ENCODE measurements around the gene FREM2. TPM values are rescaled to one million over a fixed set of nuclear protein-coding genes. Genes with fewer than 3 reads are reported as not detected.

FREM2 gene
- total RNA-seq, 1 donor from 2014 or later = 2.8 TPM

GRCh38 chr13:38684714-38685113 lies 2.2 kb upstream of the FREM2 start:
- Histone ChIP-seq H3K36me3 (ENCODE audit: insufficient read depth, low read length) (no peaks in the 10 kb centered on the region), H2AFZ (ENCODE audit: low read depth, low read length) (no peak overlapping the region), H3K9ac (ENCODE audit: low read length) (no peak overlapping the region), H3K27ac (ENCODE audit: low read depth, low read length) (no peak overlapping the region), H4K20me1 (ENCODE audit: insufficient read depth, low read length) (no peaks in the 10 kb centered on the region), H3K4me1 (ENCODE audit: insufficient read depth, low read length) (peaks cover 16% of the 10 kb centered on the region), H3K27me3 (ENCODE audit: insufficient read depth, low read length) (peaks cover 18% of the 10 kb centered on the region), H3K9me3 (ENCODE audit: insufficient read depth, low read depth, low read length) (peaks cover 3% of the 10 kb centered on the region), H3K4me3 (ENCODE audit: insufficient read depth, low read depth, low read length) (no peak overlapping the region), H3K79me2 (ENCODE audit: insufficient read depth, low read length) (no peaks in the 10 kb centered on the region), H3K4me2 (ENCODE audit: low read length) (no peak overlapping the region)
- Mint-ChIP-seq H3K36me3 (ENCODE audit: low read depth, unreplicated experiment) (no peaks in the 10 kb centered on the region), H3K27me3 (ENCODE audit: low read depth, unreplicated experiment) (peaks cover 15% of the 10 kb centered on the region), H3K4me3 (ENCODE audit: unreplicated experiment) (no peak overlapping the region), H3K27ac (ENCODE audit: unreplicated experiment) (no peak overlapping the region), H3K4me1 (ENCODE audit: low read depth, unreplicated experiment) (peaks cover 9% of the 10 kb centered on the region), H3K9me3 (ENCODE audit: unreplicated experiment) (no peaks in the 10 kb centered on the region)
- no peak for DNase-seq (ENCODE audit: low read depth)
- no peak for FAIRE-seq
- TF ChIP-seq EZH2 (IDR thresholded peaks at IDR 0.05; ENCODE audit: insufficient read depth, low read length) = no peak
- TF ChIP-seq, protein P1, sequence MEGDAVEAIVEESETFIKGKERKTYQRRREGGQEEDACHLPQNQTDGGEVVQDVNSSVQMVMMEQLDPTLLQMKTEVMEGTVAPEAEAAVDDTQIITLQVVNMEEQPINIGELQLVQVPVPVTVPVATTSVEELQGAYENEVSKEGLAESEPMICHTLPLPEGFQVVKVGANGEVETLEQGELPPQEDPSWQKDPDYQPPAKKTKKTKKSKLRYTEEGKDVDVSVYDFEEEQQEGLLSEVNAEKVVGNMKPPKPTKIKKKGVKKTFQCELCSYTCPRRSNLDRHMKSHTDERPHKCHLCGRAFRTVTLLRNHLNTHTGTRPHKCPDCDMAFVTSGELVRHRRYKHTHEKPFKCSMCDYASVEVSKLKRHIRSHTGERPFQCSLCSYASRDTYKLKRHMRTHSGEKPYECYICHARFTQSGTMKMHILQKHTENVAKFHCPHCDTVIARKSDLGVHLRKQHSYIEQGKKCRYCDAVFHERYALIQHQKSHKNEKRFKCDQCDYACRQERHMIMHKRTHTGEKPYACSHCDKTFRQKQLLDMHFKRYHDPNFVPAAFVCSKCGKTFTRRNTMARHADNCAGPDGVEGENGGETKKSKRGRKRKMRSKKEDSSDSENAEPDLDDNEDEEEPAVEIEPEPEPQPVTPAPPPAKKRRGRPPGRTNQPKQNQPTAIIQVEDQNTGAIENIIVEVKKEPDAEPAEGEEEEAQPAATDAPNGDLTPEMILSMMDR (IDR thresholded peaks at IDR 0.05; ENCODE audit: insufficient read depth, low read depth, low read length) = no peak

GRCh38 chr13:38685431-38685830 lies 1.4 kb upstream of the FREM2 start:
- H3K4me3 ChIP-seq (ENCODE audit: insufficient read depth, low read depth, low read length) = no peak overlapping the region
- no peak overlapping the region for H2AFZ ChIP-seq (ENCODE audit: low read depth, low read length)
- H3K27ac ChIP-seq (ENCODE audit: low read depth, low read length) = no peak overlapping the region
- H3K4me1 ChIP-seq (ENCODE audit: insufficient read depth, low read length) = peaks cover 16% of the 10 kb centered on the region
- H4K20me1 ChIP-seq (ENCODE audit: insufficient read depth, low read length) = no peaks in the 10 kb centered on the region
- peaks cover 18% of the 10 kb centered on the region for H3K27me3 ChIP-seq (ENCODE audit: insufficient read depth, low read length)
- peaks cover 15% of the 10 kb centered on the region for H3K27me3 Mint-ChIP-seq (ENCODE audit: low read depth, unreplicated experiment)
- no peaks in the 10 kb centered on the region for H3K36me3 Mint-ChIP-seq (ENCODE audit: low read depth, unreplicated experiment)
- H3K9me3 Mint-ChIP-seq (ENCODE audit: unreplicated experiment) = no peaks in the 10 kb centered on the region
- no peak for DNase-seq (ENCODE audit: low read depth)
- no peak overlapping the region for H3K4me3 Mint-ChIP-seq (ENCODE audit: unreplicated experiment)
- no peak for FAIRE-seq
- peaks cover 9% of the 10 kb centered on the region for H3K4me1 Mint-ChIP-seq (ENCODE audit: low read depth, unreplicated experiment)
- H3K27ac Mint-ChIP-seq (ENCODE audit: unreplicated experiment) = no peak overlapping the region
- no peak overlapping the region for H3K9ac ChIP-seq (ENCODE audit: low read length)
- no peak overlapping the region for H3K4me2 ChIP-seq (ENCODE audit: low read length)
- peaks cover 3% of the 10 kb centered on the region for H3K9me3 ChIP-seq (ENCODE audit: insufficient read depth, low read depth, low read length)
- H3K36me3 ChIP-seq (ENCODE audit: insufficient read depth, low read length) = no peaks in the 10 kb centered on the region
- no peaks in the 10 kb centered on the region for H3K79me2 ChIP-seq (ENCODE audit: insufficient read depth, low read length)
- TF ChIP-seq, protein P1 (IDR thresholded peaks at IDR 0.05; ENCODE audit: insufficient read depth, low read depth, low read length) = no peak
- TF ChIP-seq EZH2 (IDR thresholded peaks at IDR 0.05; ENCODE audit: insufficient read depth, low read length) = no peak

DNA sequence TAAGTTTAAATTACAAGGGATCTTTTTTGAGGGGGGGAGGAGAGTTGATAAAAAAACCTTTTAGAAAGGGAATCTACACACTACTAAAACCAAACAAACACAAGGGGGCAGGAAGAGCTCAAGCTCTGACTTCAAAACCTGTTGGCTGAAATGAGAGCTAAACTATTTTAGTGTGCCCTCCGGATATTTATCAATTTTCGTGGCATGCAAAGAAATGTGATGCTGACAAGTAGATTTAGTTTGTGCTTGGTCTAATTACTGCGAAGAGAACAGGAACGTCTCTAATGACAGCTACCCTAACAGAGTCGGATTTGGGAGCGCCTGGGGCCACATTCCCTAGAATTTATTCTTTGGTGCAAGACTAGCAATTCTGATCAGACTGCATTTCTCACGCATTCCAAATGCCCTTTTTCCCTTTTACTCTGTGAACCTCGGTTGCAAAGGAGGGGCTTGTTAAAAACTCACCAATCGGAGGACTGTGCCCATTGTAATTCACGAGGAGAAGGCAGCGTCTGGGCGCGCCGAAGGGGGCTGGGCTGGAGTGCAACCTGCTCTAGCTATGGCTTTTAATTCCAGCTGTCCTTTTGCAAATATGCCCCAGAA lies 802 bp upstream of the FREM2 start:
- Histone ChIP-seq H3K27me3 (ENCODE audit: insufficient read depth, low read length) (peaks cover 18% of the 10 kb centered on the region), H3K9ac (ENCODE audit: low read length) (no peak overlapping the region), H3K79me2 (ENCODE audit: insufficient read depth, low read length) (no peaks in the 10 kb centered on the region), H3K4me2 (ENCODE audit: low read length) (peak overlapping the region; percentile 93), H4K20me1 (ENCODE audit: insufficient read depth, low read length) (no peaks in the 10 kb centered on the region), H3K36me3 (ENCODE audit: insufficient read depth, low read length) (no peaks in the 10 kb centered on the region), H3K4me1 (ENCODE audit: insufficient read depth, low read length) (peaks cover 16% of the 10 kb centered on the region), H2AFZ (ENCODE audit: low read depth, low read length) (peak overlapping the region; percentile 84), H3K9me3 (ENCODE audit: insufficient read depth, low read depth, low read length) (peaks cover 3% of the 10 kb centered on the region), H3K27ac (ENCODE audit: low read depth, low read length) (no peak overlapping the region), H3K4me3 (ENCODE audit: insufficient read depth, low read depth, low read length) (peak overlapping the region; percentile 54)
- Mint-ChIP-seq H3K4me1 (ENCODE audit: low read depth, unreplicated experiment) (peaks cover 5% of the 10 kb centered on the region), H3K4me3 (ENCODE audit: unreplicated experiment) (peak overlapping the region; percentile 83), H3K9me3 (ENCODE audit: unreplicated experiment) (no peaks in the 10 kb centered on the region), H3K27me3 (ENCODE audit: low read depth, unreplicated experiment) (peaks cover 15% of the 10 kb centered on the region), H3K36me3 (ENCODE audit: low read depth, unreplicated experiment) (no peaks in the 10 kb centered on the region), H3K27ac (ENCODE audit: unreplicated experiment) (no peak overlapping the region)
- DNase-seq (ENCODE audit: low read depth) (peak; percentile 3), FAIRE-seq (no peak)
- TF ChIP-seq, protein P1 (IDR thresholded peaks at IDR 0.05; ENCODE audit: insufficient read depth, low read depth, low read length) = no peak
- no peak for TF ChIP-seq EZH2 (IDR thresholded peaks at IDR 0.05; ENCODE audit: insufficient read depth, low read length)

All from astrocyte (in vitro differentiated cells and primary cell).